PFSK-1 (cell line): ENCODE data around the gene ZC3H10.

Experiments
- REST ChIP-seq, 2 experiments: IDR thresholded peaks; 2 replicates each; pipeline versions ENCODE4 v1.6.1 to v1.8.0; 2011 to 2012; ENCODE audit warnings: low read depth in 2 of 2, low read length in 2 of 2, control low read depth in 1 of 2, inconsistent platforms in 1 of 2, mild to moderate bottlenecking in 1 of 2, moderate library complexity in 1 of 2; ENCODE audit not compliant: insufficient read depth in 1 of 2
- SIN3A ChIP-seq: IDR thresholded peaks from 2 replicates; pipeline ENCODE4 v1.6.1; 2012; ENCODE audit warnings: mild to moderate bottlenecking, low read length, moderate library complexity, borderline replicate concordance; ENCODE audit not compliant: insufficient read depth
- TAF1 ChIP-seq: IDR thresholded peaks from 2 replicates; pipeline ENCODE4 v1.6.1; 2012; ENCODE audit warnings: low read length, control low read depth, borderline replicate concordance; ENCODE audit not compliant: insufficient read depth

GRCh38 chr12:56087220-56087619 is 30.8 kb upstream of the ZC3H10 start:
- TF ChIP-seq REST (IDR thresholded peaks at IDR 0.05; ENCODE audit: insufficient read depth in 1 of 2, low read depth in 2 of 2, low read length in 2 of 2) (no peak), SIN3A (no peak), TAF1 (no peak)
